GM11168 (cell line): ENCODE results near the gene FBXL2.
"Not testable (repeated sequence)": the region's sequence is repeated elsewhere in the genome, so short reads cannot be mapped to it uniquely, and the experiment has no call there.

Experiments
- in situ Hi-C: fragments of 300-500 bp; cut with MboI; formaldehyde crosslinking; loops from one replicate; pipeline ENCODE4 v1.12.0; 2022; ENCODE audit warnings: low sequenced_read_pairs; ENCODE audit not compliant: unreplicated experiment

The FBXL2 gene

GRCh38 chr3:33377931-33378330, 100.7 kb downstream of the FBXL2 start:
- in situ Hi-C loops = loop anchor here (10.0 kb wide), 1 partner anchor 263 kb away; the partner anchor contains the start of gene CRTAP

DNA sequence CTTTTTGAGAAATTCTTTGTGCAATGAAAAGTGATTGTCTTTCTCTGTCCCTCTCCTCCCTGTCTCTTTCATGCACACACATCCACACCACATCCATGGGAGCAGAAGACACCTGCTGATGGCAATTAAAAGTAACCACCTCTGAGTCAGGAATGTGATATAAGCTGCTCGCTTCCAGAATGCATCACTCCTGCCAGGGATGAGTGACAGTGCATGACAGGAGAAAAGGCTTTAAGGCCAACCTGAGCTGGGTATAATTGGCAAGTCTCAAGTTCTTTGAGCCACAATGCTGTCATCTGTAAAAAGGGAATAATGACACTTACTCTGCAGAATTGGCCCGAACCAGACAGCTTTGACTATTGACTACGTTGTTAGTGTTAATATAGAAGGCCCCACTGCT, 103.4 kb downstream of the FBXL2 start:
- in situ Hi-C loops = no loop called here

- in situ Hi-C loops = no loop called here
Measured at GRCh38 chr3:33383951-33384350, 106.7 kb downstream of the FBXL2 start.

DNA sequence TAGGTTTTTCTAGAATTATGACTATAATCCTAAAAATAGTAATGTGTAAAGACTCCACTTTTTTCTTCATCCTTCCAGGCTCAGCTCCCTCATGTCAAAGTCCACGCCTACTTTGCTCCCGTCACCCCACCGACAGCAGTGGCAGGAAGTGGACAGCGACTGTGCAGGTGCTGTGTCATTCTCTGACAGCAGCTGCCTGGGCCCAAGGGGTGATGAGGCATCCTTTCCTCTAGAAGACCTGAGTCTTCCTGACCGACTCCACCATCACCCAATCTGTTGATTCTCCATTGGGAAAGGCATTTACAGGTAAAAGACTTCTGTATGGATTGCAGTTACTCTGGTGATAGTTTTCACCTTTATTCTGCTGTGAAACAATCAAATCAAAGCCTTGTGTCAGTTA, 108.2 kb downstream of the FBXL2 start:
- in situ Hi-C loops = no loop called here

DNA sequence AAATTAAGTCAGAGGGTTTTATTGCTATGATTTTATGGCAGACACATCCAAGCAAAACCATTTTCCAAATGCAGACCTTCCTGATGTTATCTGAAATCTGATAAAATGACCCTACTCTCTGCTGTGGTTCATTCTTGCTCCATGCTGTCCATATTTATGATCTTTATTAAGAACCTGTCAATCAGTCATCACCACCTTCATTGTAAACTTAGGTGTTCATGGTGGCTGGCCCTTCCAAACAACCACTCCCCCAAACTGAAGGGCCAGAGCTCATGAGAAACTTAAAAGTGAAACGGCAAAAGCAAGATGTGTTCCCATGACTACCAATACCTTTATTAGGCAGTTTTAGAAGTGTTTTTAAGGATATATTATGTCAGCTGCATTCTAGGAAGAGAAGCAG, 109.4 kb downstream of the FBXL2 start:
- in situ Hi-C loops = no loop called here

DNA sequence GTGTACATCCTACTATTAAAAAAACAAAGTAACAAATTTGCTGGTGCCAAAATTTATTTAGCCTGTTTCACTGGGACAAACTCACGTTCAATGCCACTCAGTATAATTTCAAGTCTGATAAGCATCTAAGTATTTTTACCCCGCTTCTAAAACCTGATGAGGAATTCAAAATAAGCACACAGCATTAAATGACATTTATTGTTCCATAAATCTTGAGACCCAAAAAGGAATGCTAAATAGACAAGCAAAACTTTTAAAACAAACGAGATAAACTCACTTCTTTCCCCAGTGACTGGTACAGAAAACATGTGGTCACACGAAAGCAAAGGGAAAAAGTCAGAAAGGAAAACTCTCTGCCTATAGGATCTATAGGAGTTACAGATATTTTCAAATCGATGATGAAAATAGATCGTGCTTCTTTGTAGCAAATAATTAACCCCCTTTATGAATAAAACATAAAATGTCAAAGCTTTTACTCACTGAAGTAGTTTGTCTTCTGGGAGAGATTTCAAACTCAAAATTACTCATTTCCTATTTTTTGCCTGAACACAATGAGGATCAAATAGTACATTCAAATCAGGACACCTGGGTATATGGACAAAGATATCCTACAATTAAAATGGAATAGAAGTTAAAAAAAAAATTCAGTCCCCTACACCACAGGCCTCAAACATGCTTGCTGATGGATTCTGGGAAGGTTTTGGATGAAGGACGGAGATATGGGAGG, 111.3 kb downstream of the FBXL2 start:
- in situ Hi-C loops = no loop called here

DNA sequence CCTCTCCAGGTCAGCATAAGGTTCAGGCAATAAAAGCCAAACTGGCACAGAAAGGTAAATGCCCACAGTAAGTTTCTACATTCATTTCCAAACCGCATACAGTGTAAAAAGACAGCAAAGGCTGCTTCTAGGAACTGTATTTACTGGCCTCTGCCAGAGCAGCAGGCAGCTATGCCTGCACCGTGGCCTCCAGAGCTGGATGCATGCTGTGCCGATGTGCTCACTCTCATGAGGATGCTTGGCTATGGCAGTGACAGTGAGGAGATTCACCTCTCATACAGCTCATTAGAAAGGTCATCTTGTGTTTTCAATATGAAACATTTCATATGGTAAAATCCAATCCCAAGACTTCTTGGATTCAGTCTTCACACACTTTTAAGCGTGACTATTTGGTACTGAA, 112.7 kb downstream of the FBXL2 start:
- in situ Hi-C loops = no loop called here

DNA sequence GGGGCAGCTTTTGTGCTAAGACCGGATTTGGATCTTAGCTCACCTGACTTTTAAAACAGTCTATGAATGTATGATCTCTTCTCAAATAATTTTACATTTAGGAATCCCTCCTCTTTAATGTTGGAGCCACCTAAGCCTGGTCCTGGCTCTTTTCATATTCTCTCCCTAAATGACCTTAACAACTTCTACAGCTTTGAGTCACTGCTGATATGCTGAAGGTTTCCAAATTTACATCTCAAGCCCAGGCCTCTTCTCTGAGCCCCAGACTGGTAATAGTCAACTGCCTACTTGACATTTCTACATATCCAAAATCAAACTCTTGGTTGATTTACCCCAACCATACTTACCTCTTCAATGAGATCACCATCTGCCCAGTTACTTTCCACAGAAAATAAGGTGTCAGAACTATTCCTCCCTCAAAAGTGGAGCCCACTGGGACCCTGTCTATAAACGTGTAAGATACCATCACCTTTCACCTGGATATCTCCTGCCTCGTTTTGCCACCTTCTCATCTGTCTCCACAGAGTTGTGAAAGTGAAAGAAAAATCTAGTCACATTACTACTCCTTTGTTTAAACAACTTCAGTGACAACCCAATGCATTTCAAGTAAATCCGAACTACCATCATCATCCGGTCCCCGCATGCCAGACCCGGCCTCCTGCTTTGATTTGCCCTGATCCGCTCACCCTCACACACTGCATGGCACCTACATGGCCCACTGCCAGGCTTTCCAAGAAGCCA, 114.2 kb downstream of the FBXL2 start:
- in situ Hi-C loops = no loop called here

DNA sequence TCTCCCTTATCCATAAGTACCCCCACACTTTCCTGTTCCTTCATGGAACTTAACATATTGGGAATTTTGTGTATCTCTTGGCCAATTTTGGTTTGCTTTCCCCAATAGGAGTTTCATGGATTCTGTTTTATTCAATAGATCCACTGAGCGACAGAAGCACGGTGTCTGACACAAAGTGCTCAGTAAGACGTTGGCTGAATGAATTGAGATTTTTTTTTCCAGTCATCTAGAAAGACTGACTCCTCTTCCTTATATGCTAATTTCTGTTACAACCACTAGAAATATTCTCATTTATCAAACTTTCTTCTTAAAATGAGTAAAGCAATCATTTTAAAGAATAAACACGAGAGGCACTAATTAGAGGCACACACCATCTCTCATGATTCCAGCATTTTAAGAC, 114.9 kb downstream of the FBXL2 start:
- in situ Hi-C loops = no loop called here

GRCh38 chr3:33392703-33393125, 115.5 kb downstream of the FBXL2 start:
- in situ Hi-C loops = no loop called here

DNA sequence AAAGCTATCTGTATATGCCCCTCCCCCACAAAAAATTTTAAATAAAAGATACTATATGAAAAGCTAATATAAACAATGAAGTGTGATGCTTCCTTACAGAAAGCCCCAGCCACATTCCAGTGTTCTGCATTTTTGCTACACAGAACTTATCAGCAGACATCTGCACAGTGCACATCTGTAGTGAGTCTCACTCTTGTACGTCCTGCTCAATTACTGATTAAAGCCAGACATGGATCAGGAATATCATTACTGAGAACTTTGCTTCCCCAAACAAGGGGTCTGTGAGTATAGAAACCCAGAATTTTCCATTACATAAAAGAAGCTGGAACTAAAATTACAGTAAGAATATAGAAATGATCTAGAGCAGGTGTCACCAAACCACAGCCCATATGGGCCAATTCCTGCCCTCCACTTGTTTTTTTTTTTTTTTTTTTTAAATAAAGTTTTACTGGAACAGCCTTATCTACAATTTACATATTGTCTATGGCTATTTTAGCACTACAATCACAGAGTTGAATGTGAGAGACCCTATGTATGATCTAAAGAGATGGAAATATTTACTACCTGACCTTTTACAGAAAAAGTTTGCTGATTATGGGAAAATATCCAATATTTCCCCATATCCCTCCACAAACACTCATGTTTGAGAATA, 117.3 kb downstream of the FBXL2 start:
- in situ Hi-C loops = no loop called here

DNA sequence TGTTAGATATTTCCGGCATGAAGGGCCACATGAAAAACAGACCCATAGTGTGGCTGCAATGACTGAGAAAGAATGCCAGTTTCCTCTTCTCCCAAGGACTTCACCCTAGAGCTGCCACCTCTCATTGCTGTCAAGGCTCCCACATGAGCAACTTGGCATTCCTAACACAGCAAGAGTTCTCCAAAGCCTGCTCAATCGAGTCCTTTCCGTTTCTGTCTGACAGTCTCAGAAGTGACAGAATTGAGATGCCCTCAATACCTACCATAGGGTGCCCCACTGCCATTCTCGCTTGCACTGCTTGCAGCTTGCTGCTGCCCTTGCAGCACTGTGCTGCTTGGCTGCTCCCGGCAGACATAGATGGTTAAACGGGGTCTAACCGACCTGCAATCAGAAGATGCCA, 118.7 kb downstream of the FBXL2 start:
- in situ Hi-C loops = no loop called here

DNA sequence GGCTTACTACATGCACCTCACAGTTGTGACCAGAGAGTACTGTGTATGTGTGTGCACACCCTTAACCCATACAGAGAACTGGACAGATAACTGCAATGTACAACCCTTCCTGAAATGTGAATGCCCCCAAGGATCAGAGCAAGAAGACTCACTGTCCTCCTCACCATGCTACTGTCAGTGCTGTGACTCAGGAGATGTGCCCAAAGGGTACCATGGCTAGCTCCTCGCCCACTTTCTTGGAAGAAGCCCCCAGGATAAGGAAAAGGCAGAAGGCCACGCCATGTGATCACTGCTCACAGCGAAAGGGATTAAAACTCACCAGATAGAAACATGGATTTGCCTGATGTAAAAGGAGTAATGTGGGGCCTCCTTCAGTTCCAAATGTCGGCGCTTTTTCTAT, 121.2 kb downstream of the FBXL2 start:
- in situ Hi-C loops = no loop called here

DNA sequence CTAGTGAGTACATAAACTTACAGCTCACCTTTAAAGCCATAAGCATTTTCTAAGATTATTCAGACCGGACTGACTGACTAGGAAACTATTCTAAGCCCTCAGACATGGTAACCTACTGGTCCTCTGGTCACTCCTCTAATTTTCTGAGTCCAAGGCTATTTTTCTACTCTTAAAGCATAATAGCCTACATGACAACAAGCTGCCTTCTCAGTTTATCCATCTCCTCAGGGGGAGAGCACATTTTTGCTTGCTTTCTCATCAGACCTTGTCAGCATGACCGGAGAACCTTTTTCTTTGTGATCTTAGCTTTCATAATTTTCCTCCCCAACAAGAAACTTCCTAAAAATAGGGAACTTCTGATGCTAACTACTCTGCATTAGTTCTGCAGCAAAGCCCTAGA, 124.5 kb downstream of the FBXL2 start:
- in situ Hi-C loops = no loop called here

DNA sequence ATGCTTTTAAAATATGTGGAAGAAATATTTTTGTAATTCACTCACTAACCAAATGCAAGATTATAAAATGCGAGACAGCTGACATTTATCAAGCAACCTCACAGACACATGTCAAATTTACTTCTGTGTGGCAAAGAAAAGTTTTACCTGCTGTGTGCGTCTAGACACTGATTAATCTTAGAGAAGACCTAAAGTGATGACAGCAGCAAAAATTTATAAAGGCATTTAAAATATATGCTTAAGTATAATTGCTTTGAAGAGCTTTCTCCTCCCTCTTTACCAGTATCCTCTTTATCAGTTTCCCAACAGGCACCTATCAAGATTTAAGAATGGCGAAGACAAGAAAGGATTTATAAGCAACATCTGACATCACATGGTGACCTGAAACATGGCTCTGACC, 125.7 kb downstream of the FBXL2 start:
- in situ Hi-C loops = no loop called here

DNA sequence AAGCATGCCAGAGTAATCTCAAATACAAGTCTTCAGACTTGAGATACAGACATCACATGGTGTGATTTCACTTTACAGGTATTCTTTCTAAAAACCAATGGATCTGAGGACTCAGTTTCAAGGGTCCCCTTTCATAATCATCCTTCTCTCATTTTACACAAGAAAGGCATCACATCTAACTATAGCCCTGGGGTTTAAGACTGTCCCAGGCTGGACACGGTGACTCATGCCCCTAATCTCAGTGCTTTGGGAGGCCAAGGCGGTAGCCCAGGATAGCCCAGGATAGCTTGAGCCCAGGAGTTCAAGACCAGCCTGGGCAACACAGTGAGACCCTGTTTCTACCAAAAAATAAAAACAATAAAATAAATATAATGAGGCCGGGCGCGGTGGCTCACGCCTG, 126.5 kb downstream of the FBXL2 start:
- in situ Hi-C loops = no loop called here

GRCh38 chr3:33410816-33411215, 133.6 kb downstream of the FBXL2 start:
- in situ Hi-C loops = not testable (repeated sequence)

DNA sequence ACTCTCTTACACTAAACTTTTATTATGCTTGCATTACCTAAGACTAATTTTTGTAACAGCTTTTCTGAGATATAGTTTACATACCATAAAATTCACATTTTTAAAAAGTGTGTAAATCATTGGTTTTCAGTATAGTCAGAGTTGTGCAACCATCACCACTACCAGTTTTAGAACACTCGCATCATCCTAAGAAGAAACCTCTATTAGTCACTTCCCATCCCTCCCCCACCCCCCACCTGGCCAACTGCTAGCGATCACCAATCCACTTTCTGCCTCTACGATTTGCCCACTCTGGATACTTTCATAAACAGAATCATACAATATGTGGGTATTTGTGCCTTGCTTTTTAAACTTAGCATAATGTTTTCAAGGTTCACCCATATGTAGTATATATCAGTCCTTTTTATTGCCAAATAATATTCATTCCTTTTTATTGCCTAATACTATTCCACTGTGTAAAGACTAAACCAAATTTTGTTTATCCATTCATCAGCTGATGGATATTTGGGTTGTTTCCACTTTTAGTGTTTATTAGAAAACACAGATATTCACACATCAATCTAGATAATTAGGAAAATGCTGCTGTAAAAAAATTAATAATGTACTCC, 139.9 kb downstream of the FBXL2 start:
- in situ Hi-C loops = no loop called here

DNA sequence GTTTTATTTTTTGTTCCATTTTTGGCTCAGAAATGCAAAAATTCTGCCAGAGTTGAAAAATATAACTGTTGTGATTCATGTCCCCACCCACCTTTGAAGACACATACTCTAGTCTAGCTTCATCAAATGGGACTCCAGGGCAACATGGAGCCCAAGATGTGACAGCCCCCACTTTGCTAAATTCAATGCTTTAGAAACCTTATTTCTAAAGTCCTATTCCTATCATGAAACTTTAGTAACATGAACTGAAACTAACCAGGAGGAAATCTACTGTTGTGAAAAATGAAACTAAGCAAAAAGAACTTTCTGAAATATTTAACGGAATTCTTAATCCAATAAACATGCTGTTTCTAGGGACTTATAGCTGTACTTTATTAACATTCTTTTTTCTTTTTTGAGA, 142.7 kb downstream of the FBXL2 start:
- in situ Hi-C loops = no loop called here

GRCh38 chr3:33420966-33421365, 143.7 kb downstream of the FBXL2 start:
- in situ Hi-C loops = no loop called here
